GM12801 (cell line): ENCODE measurements around the gene FSD2.

Experiments
- CTCF ChIP-seq: IDR thresholded peaks from one replicate; pipeline ENCODE4 v1.5.1; 2011; ENCODE audit warnings: control low read depth; ENCODE audit not compliant: insufficient read length; ENCODE audit errors: extremely low read depth

Gene FSD2

DNA sequence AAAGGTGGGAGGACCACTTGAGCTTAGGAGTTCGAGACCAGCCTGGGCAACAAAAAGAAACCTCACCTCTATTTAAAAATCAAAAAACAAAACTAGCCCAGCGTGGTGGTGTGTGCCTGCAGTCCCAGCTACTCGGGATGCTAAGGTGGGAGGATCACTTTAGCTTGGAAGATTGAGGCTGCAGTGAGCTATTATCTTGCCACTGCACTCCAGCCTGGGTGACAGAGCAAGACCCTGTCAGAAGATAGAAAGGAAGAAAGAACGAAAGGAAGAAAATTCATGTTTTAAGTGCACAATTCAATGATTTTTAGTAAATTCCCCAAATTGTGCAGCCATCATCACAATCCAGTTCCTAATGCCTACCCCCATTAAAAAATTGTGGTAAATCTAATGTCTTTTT is 7.8 kb downstream of the FSD2 start:
- no peak for TF ChIP-seq CTCF

- no peak for TF ChIP-seq CTCF
These were observed 12.1 kb downstream of the FSD2 start for GRCh38 chr15:82793737-82794136.

- no peak for TF ChIP-seq CTCF
These were observed 13.8 kb downstream of the FSD2 start for GRCh38 chr15:82792068-82792467.

DNA sequence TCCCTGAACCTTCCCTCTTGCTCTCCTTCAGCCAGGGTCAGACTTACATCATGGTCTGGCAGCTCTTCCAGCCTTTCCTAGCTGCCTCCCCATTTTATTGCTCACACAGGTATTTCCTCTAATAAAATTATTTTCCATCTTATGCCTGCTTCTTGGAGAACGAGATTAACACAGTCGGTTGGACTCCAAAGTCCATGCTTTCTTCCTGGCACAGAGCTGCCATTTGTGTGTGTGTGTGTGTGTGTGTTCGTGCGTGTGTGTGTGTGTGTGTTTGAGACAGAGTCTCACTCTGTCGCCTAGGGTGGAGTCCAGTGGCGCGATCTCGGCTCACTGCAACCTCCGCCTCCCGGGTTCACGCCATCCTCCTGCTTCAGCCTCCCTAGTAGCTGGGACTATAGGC is 15.5 kb downstream of the FSD2 start:
- TF ChIP-seq CTCF: no peak

- TF ChIP-seq CTCF: no peak
These were observed 16.4 kb downstream of the FSD2 start for GRCh38 chr15:82789491-82789890.

DNA sequence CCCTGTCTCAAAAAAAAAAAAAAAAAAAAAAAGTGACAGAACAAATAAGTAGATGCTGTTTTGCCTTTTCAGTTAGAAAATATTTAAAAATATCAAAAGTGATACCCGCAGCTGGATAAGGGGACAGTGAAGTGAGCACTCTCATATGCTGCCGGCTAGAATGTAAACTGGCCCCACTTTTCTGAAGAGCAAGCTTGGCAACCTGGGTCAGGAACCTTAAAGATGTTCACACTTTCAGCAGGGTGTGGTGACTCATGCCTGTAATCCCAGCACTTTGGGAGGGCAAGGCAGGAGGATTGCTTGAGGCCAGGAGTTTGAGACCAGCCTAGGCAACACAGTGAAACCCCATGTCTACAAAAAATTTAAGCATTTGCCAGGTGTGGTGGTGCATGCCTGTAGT is 17.4 kb downstream of the FSD2 start:
- TF ChIP-seq CTCF: no peak

DNA sequence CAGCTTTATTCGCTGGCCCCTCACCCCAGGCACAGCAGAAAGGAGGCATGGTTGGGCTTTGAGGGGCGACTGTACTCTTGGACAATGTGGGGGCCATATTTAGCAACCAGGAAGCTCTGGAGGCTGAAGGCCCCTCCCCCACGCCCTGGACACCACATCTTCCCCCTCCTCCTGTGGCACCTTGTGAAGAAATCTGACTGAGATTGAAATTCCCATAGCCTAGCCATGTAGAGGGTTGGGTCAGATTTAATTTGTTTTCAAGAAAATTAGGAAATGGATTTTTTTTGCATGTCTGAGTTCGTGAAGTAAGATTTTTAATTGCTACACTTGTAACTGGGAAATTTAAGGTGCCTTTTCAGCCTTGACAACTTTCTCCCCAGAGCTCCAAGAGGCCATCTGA is 24.5 kb downstream of the FSD2 start:
- no peak for TF ChIP-seq CTCF

GRCh38 chr15:82778755-82779154 is 27.1 kb downstream of the FSD2 start:
- no peak for TF ChIP-seq CTCF
